K562 (cell line): ENCODE results near the gene TNF. TPM values are rescaled to one million over a fixed set of nuclear protein-coding genes. Genes with fewer than 3 reads are reported as not detected.
A peak's percentile ranks its signal among the peaks of the same experiment; 100 is the strongest.

ENCODE experiments used
- ATAC-seq: fragments of 200-7000 bp; cut with Tn5 transposase; 3 replicates; pipeline ENCODE4 v1.9.1; 2020; ENCODE audit warnings: moderate library complexity
- BruUV-seq: library from RNA; stranded (reverse); fragments of 400-500 nt; replicated peaks from 2 replicates; lab custom pipeline; 2021; lab: Mats Ljungman, UMichigan
- CTCF ChIA-PET: fragments of 300-600 bp; formaldehyde crosslinking; extraction: SDS; loops from one replicate; lab custom pipeline; 2021; ENCODE audit warnings: low intra/inter-chr PET ratio; lab: Yijun Ruan, JAX
- POLR2A ChIA-PET: fragments of 300-600, 350-650 bp; sonication (Branson Sonifier 250); formaldehyde crosslinking; extraction: SDS; loops from one replicate; lab custom pipeline; 2021; ENCODE audit warnings: antibody characterized with exemption, inconsistent platforms; lab: Yijun Ruan, JAX
- DNase-seq, 4 experiments: peaks; one replicate each; pipeline versions ENCODE4 v3.0.0 to v3.0.0-alpha.2; 2011 to 2018; ENCODE audit warnings: low spot score in 3 of 4, mixed read lengths in 3 of 4; ENCODE audit errors: extremely low read depth in 1 of 4
- FAIRE-seq: peaks from 2 replicates; lab custom pipeline; 2011; peaks lifted over from hg19 to GRCh38; lab: Jason Lieb, UNC
- H2AFZ ChIP-seq: 2 replicates; pipeline ENCODE4 v1.6.0; 2011; ENCODE audit warnings: low read depth, low read length, control low read depth, inconsistent platforms
- H3K27ac ChIP-seq: fragments of 200-600 bp; 3 replicates; pipeline ENCODE4 v1.8.0; 2011; ENCODE audit warnings: low read depth, mild to moderate bottlenecking, control low read depth, inconsistent platforms, low read length, moderate library complexity, mixed read lengths; ENCODE audit errors: extremely low read depth
- H3K27me3 ChIP-seq, 2 experiments: fragments of 300-600 bp in 1 of 2; 2 replicates in 1 of 2; 3 replicates in 1 of 2; pipeline versions ENCODE4 v1.6.0 to v1.8.0; 2011; ENCODE audit warnings: inconsistent platforms in 2 of 2, low read length in 2 of 2, mild to moderate bottlenecking in 1 of 2, mixed read lengths in 1 of 2, moderate library complexity in 1 of 2; ENCODE audit not compliant: control insufficient read depth in 2 of 2, insufficient read depth in 2 of 2
- H3K36me3 ChIP-seq: fragments of 300-600 bp; 3 replicates; pipeline ENCODE4 v1.8.0; 2011; ENCODE audit warnings: mild to moderate bottlenecking, low read length, inconsistent platforms; ENCODE audit not compliant: control insufficient read depth, insufficient read depth
- H3K4me1 ChIP-seq, 2 experiments: fragments of 200-600 bp in 1 of 2; replicated peaks in 1 of 2; 2 replicates in 1 of 2; 3 replicates in 1 of 2; pipeline versions ENCODE4 v1.5.1 to v1.8.0; 2011; ENCODE audit warnings: inconsistent platforms in 2 of 2, low read length in 2 of 2, mild to moderate bottlenecking in 1 of 2, mixed read lengths in 1 of 2, moderate library complexity in 1 of 2; ENCODE audit not compliant: control insufficient read depth in 2 of 2, insufficient read depth in 2 of 2
- H3K4me2 ChIP-seq: 2 replicates; pipeline ENCODE4 v1.6.1; 2011; ENCODE audit warnings: low read length, control low read depth, inconsistent platforms, mixed read lengths; ENCODE audit not compliant: insufficient read depth
- H3K4me3 ChIP-seq: fragments of 200-600 bp; sonication (generic), shearing (Covaris generic); 2 replicates; pipeline ENCODE4 v1.5.1; 2016; ENCODE audit warnings: control low read depth, inconsistent platforms
- H3K79me2 ChIP-seq: fragments of 200-600 bp; 3 replicates; pipeline ENCODE4 v1.8.0; 2011; ENCODE audit warnings: low read length, inconsistent platforms; ENCODE audit not compliant: control insufficient read depth, insufficient read depth
- H3K9ac ChIP-seq, 2 experiments: 2 replicates each; pipeline versions ENCODE4 v1.6.0 to v1.6.1; 2011; ENCODE audit warnings: low read depth in 2 of 2, low read length in 2 of 2, control low read depth in 1 of 2, inconsistent platforms in 1 of 2, mild to moderate bottlenecking in 1 of 2, mixed read lengths in 1 of 2; ENCODE audit not compliant: insufficient read depth in 1 of 2
- H3K9me1 ChIP-seq: one replicate; pipeline ENCODE4 v1.6.0; 2011; ENCODE audit warnings: inconsistent platforms, mild to moderate bottlenecking, low read length, moderate library complexity; ENCODE audit not compliant: control insufficient read depth, insufficient read depth
- H3K9me3 ChIP-seq: replicated peaks from 2 replicates; pipeline ENCODE4 v1.5.1; 2011; ENCODE audit warnings: low read depth, low read length, inconsistent platforms; ENCODE audit not compliant: control insufficient read depth, insufficient read depth
- H4K20me1 ChIP-seq: replicated peaks from 2 replicates; pipeline ENCODE4 v1.6.1; 2011; ENCODE audit warnings: low read length, inconsistent platforms, mixed read lengths; ENCODE audit not compliant: control insufficient read depth, insufficient read depth
- KAT2B ChIP-seq: IDR thresholded peaks from one replicate; pipeline ENCODE4 v1.6.1; 2012; ENCODE audit warnings: low read depth, mild to moderate bottlenecking, control low read depth, inconsistent platforms, low read length, moderate library complexity
- POU5F1 ChIP-seq: fragments of 150-350 bp; IDR thresholded peaks from 2 replicates; pipeline ENCODE4 v1.6.1; 2014; ENCODE audit warnings: borderline replicate concordance, low read length, low read depth, mild to moderate bottlenecking; ENCODE audit not compliant: partially characterized antibody
- TEAD2 ChIP-seq: fragments of 450-650 bp; IDR thresholded peaks from 2 replicates; pipeline ENCODE4 v1.6.1; 2016; ENCODE audit warnings: missing genetic modification characterization, control low read depth, missing compliant biosample characterization
- ZNF146 ChIP-seq: IDR thresholded peaks from one replicate; pipeline ENCODE4 v1.6.1; 2018; ENCODE audit warnings: missing compliant biosample characterization; ENCODE audit not compliant: unreplicated experiment
- ZNF347 ChIP-seq: fragments of 450-650 bp; formaldehyde crosslinking; IDR thresholded peaks from 2 replicates; pipeline ENCODE4 v1.4.0; 2020; ENCODE audit warnings: low read depth, mild to moderate bottlenecking, moderate library complexity
- WGBS: fragments of 100-300 bp; shearing (Covaris generic); methylation state at CpG from one replicate; pipeline ENCODE4 v1.1.6; 2016; ENCODE audit warnings: low coverage, mixed read lengths; ENCODE audit not compliant: insufficient coverage; ENCODE audit errors: missing lambda C conversion rate; 5-methylcytosine and 5-hydroxymethylcytosine counted together
- in situ Hi-C: fragments of 300-500 bp; cut with MboI; formaldehyde crosslinking; loops from 4 replicates; pipeline ENCODE4 v1.15.0; 2018; ENCODE audit warnings: inconsistent platforms, mixed read lengths
- intact Hi-C: fragments of 100-400 bp; cut with micrococcal nuclease; formaldehyde crosslinking; loops from 2 replicates; pipeline ENCODE4 v1.14.2; 2022
- polyA plus RNA-seq, 8 experiments: library from polyadenylated mRNA; depleted of rRNA in 4 of 8; stranded (reverse) in 5 of 8; unstranded in 3 of 8; fragments of >200 nt; fragmentation: Nextera tagmentation in 2 of 8; fragmentation: Illumina TruSeq in 1 of 8; extraction: Ambion mirVana in 2 of 8; extraction: Trizol in 1 of 8; gene quantifications; 2 replicates each; pipeline versions ENCODE4 v1.2.1 to v1.2.3, GENCODE V29; 2011 to 2014; ENCODE audit warnings: inconsistent platforms in 1 of 8, missing spikeins in 1 of 8
- total RNA-seq, 7 experiments: library from RNA; depleted of rRNA in 6 of 7; stranded (reverse); fragments of >200 nt in 6 of 7; fragmentation: Illumina TruSeq in 2 of 7; extraction: Trizol in 2 of 7; gene quantifications; 2 replicates each; pipeline versions ENCODE4 v1.2.1 to v1.2.3, GENCODE V29; 2011 to 2021; ENCODE audit warnings: low replicate concordance in 1 of 7

The TNF gene
- total and polyA plus RNA-seq, 9 of the 15 experiments (the other 6 are each of a cell fraction or from before 2014, with no cell fraction given): 0.08 to 0.40 TPM; not detected in 7

DNA sequence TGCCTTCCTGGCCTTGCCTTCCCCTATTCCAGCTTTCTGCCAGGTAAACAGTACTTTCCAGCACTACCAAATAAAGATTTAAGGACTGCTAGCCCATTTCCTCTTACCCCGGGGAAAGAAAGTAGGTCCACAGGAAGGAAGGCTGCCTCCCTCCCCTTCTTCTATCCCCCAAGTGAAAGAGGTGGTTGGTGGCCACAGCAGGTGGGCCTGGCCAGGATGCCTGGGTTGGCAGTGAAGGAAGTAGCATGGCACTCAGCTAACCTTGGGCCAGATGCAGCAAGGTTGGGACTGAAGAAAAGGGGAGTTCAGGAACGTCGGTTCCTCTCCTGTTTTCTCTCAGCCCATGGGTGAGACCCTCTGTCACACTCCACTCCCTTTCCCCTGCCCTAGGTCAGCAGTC lies 19.1 kb upstream of the TNF start:
- H3K27ac ChIP-seq: no peak overlapping the region
- intact Hi-C loops: no loop called here
- in situ Hi-C loops: no loop called here
- H3K79me2 ChIP-seq: 0 out of 3 replicates have a peak, but pooled peaks cover under 1% of the 10 kb centered on the region
- no peak for ATAC-seq
- no peak overlapping the region for H2AFZ ChIP-seq
- TF ChIP-seq ZNF146 (no peak), KAT2B (no peak), TEAD2 (tag) (no peak), POU5F1 (no peak), ZNF347 (no peak)
- H3K27me3 ChIP-seq: no peaks in the 10 kb centered on the region
- no peaks in the 10 kb centered on the region for H4K20me1 ChIP-seq
- H3K4me1 ChIP-seq: peaks cover 30 to 40% of the 10 kb centered on the region in 2 experiments
- peaks cover 68% of the 10 kb centered on the region for H3K36me3 ChIP-seq
- DNase-seq: no peak
- 67% methylated on average over 2 of the region's 3 CpGs for WGBS
- ChIA-PET CTCF (no interaction called here), POLR2A (interaction anchor here (0.6 to 5.8 kb wide), 4 partner anchors 8 to 43 kb away, joined by 3 to 38 read pairs (median 4); partner anchors contain the start of genes ATP6V1G2, DDX39B and NFKBIL1)
- H3K9ac ChIP-seq: peak overlapping the region in 1 of 2 experiments; percentile 72; a peak in 1 of 4 replicates
- H3K9me3 ChIP-seq: no peaks in the 10 kb centered on the region
- no peak for FAIRE-seq
- no peak overlapping the region for H3K4me2 ChIP-seq
- BruUV-seq: no TSS peak
- H3K9me1 ChIP-seq: peaks cover 3% of the 10 kb centered on the region
- H3K4me3 ChIP-seq: no peak overlapping the region
